WTC11 (cell line): Measurements from ENCODE around the gene MAZ. TPM values are rescaled to one million over a fixed set of nuclear protein-coding genes. Genes with fewer than 3 reads are reported as not detected.
A peak's percentile ranks its signal among the peaks of the same experiment; 100 is the strongest.

Experiments
- ATAC-seq: fragments of 200-7000 bp; cut with Tn5 transposase; 2 replicates; pipeline ENCODE4 v1.10.0; 2021; ENCODE audit warnings: mild to moderate bottlenecking, moderate library complexity
- CTCF ChIA-PET: fragments of 300-600 bp; sonication (Branson Sonifier 250); formaldehyde crosslinking; loops from one replicate; lab custom pipeline; 2021; ENCODE audit warnings: antibody characterized with exemption; lab: Charles Lee
- POLR2A ChIA-PET: fragments of 350-600 bp; sonication (Branson Sonifier 250); formaldehyde crosslinking; loops from one replicate; lab custom pipeline; 2021; ENCODE audit warnings: antibody characterized with exemption; lab: Charles Lee
- DNase-seq: peaks from one replicate; pipeline ENCODE4 v3.0.0; 2021; ENCODE audit warnings: low spot score
- H3K27ac Mint-ChIP-seq: 2 replicates; pipeline ENCODE4 v1.8.0; 2021; ENCODE audit warnings: mixed read lengths
- H3K27me3 Mint-ChIP-seq: 2 replicates; pipeline ENCODE4 v1.8.0; 2021; ENCODE audit warnings: low read depth, mild to moderate bottlenecking, moderate library complexity, mixed read lengths
- H3K36me3 Mint-ChIP-seq: 2 replicates; pipeline ENCODE4 v1.8.0; 2021; ENCODE audit warnings: mixed read lengths
- H3K4me1 Mint-ChIP-seq: 2 replicates; pipeline ENCODE4 v1.8.0; 2022; ENCODE audit warnings: mixed read lengths
- H3K4me3 Mint-ChIP-seq: 2 replicates; pipeline ENCODE4 v1.8.0; 2021; ENCODE audit warnings: mild to moderate bottlenecking, moderate library complexity, mixed read lengths
- H3K9me3 Mint-ChIP-seq: 2 replicates; pipeline ENCODE4 v1.8.0; 2021; ENCODE audit warnings: mixed read lengths
- ATF1 ChIP-seq: sonication (generic); formaldehyde crosslinking; IDR thresholded peaks from 2 replicates; pipeline ENCODE4 v1.8.1; 2023; ENCODE audit warnings: mild to moderate bottlenecking, moderate library complexity, missing genetic modification reagents
- CREM ChIP-seq: sonication (generic); formaldehyde crosslinking; IDR thresholded peaks from 2 replicates; pipeline ENCODE4 v1.8.1; 2022; ENCODE audit warnings: mild to moderate bottlenecking, missing genetic modification reagents, moderate library complexity
- GABPB1 ChIP-seq: sonication (generic); formaldehyde crosslinking; IDR thresholded peaks from 2 replicates; pipeline ENCODE4 v1.8.1; 2023; ENCODE audit warnings: mild to moderate bottlenecking, missing genetic modification reagents
- HMGA2 ChIP-seq: fragments of 250-450 bp; sonication (Bioruptor Pico); IDR thresholded peaks from 2 replicates; pipeline ENCODE4 v1.4.0; 2021; ENCODE audit warnings: mild to moderate bottlenecking, moderate library complexity
- IRF2 ChIP-seq: sonication (generic); formaldehyde crosslinking; IDR thresholded peaks from 2 replicates; pipeline ENCODE4 v1.8.0; 2022; ENCODE audit warnings: low read depth, missing genetic modification reagents, borderline replicate concordance
- NFATC4 ChIP-seq: fragments of 250-450 bp; sonication (Bioruptor Pico); IDR thresholded peaks from 2 replicates; pipeline ENCODE4 v1.9.0; 2021; ENCODE audit warnings: mild to moderate bottlenecking
- NFYB ChIP-seq: sonication (generic); formaldehyde crosslinking; conservative IDR thresholded peaks from 2 replicates; pipeline ENCODE4 v1.8.0; 2022; ENCODE audit warnings: low read depth, missing genetic modification reagents
- NR2C2 ChIP-seq: sonication (generic); formaldehyde crosslinking; IDR thresholded peaks from 2 replicates; pipeline ENCODE4 v1.8.0; 2022; ENCODE audit warnings: mild to moderate bottlenecking, missing genetic modification reagents
- PRRX2 ChIP-seq: fragments of 250-450 bp; sonication (Bioruptor Pico); IDR thresholded peaks from 2 replicates; pipeline ENCODE4 v1.8.0; 2021; ENCODE audit warnings: mild to moderate bottlenecking
- SMAD4 ChIP-seq: sonication (generic); formaldehyde crosslinking; IDR thresholded peaks from 2 replicates; pipeline ENCODE4 v1.8.0; 2022; ENCODE audit warnings: mild to moderate bottlenecking, missing genetic modification reagents
- SOX15 ChIP-seq: fragments of 250-450 bp; sonication (Bioruptor Pico); IDR thresholded peaks from 2 replicates; pipeline ENCODE4 v1.9.0; 2021; ENCODE audit warnings: mild to moderate bottlenecking
- TCF7 ChIP-seq: sonication (generic); formaldehyde crosslinking; IDR thresholded peaks from 2 replicates; pipeline ENCODE4 v1.8.0; 2022; ENCODE audit warnings: mild to moderate bottlenecking, low read depth, missing genetic modification reagents, moderate library complexity
- ZNF138 ChIP-seq: sonication (generic); formaldehyde crosslinking; conservative IDR thresholded peaks from 2 replicates; pipeline ENCODE4 v1.8.1; 2022; ENCODE audit warnings: mild to moderate bottlenecking, moderate library complexity, missing genetic modification reagents
- ZNF219 ChIP-seq: sonication (generic); formaldehyde crosslinking; IDR thresholded peaks from 2 replicates; pipeline ENCODE4 v1.8.0; 2023; ENCODE audit warnings: missing genetic modification reagents, mild to moderate bottlenecking, borderline replicate concordance
- ZNF416 ChIP-seq: fragments of 250-450 bp; sonication (Bioruptor Pico); IDR thresholded peaks from 2 replicates; pipeline ENCODE4 v1.9.0; 2021; ENCODE audit warnings: mild to moderate bottlenecking, inconsistent platforms
- total RNA-seq: library from RNA; stranded (reverse); gene quantifications from 3 replicates; pipeline ENCODE4 v1.2.3, GENCODE V29; 2021
- TF ChIP-seq, protein P1 (sequence below): fragments of 250-450 bp; sonication (Bioruptor Pico); IDR thresholded peaks from 2 replicates; pipeline ENCODE4 v1.9.0; 2021; ENCODE audit warnings: moderate library complexity, mild to moderate bottlenecking, inconsistent platforms, borderline replicate concordance
- TF ChIP-seq, protein P2 (sequence below): sonication (generic); formaldehyde crosslinking; conservative IDR thresholded peaks from 2 replicates; pipeline ENCODE4 v1.8.1; 2023; ENCODE audit warnings: mild to moderate bottlenecking, low read depth, missing genetic modification reagents, moderate library complexity
- TF ChIP-seq, protein P3 (sequence below): sonication (generic); formaldehyde crosslinking; IDR thresholded peaks from 2 replicates; pipeline ENCODE4 v1.8.1; 2023; ENCODE audit warnings: mild to moderate bottlenecking, missing genetic modification reagents
- TF ChIP-seq, protein P4 (sequence below): sonication (generic); formaldehyde crosslinking; IDR thresholded peaks from 2 replicates; pipeline ENCODE4 v1.8.0; 2022; ENCODE audit warnings: mild to moderate bottlenecking, missing genetic modification reagents
- TF ChIP-seq, protein P5 (sequence below): sonication (generic); formaldehyde crosslinking; IDR thresholded peaks from 2 replicates; pipeline ENCODE4 v1.8.1; 2022; ENCODE audit warnings: missing genetic modification reagents, borderline replicate concordance
- TF ChIP-seq, protein P6 (sequence below): fragments of 250-450 bp; sonication (Bioruptor Pico); IDR thresholded peaks from 2 replicates; pipeline ENCODE4 v1.9.0; 2021; ENCODE audit warnings: mild to moderate bottlenecking, borderline replicate concordance
- TF ChIP-seq, protein P7 (sequence below): fragments of 250-450 bp; sonication (Bioruptor Pico); conservative IDR thresholded peaks from 2 replicates; pipeline ENCODE4 v1.9.0; 2021; ENCODE audit warnings: mild to moderate bottlenecking

MAZ gene
- total RNA-seq, 1 experiment from 2014 or later, result 405 TPM

DNA sequence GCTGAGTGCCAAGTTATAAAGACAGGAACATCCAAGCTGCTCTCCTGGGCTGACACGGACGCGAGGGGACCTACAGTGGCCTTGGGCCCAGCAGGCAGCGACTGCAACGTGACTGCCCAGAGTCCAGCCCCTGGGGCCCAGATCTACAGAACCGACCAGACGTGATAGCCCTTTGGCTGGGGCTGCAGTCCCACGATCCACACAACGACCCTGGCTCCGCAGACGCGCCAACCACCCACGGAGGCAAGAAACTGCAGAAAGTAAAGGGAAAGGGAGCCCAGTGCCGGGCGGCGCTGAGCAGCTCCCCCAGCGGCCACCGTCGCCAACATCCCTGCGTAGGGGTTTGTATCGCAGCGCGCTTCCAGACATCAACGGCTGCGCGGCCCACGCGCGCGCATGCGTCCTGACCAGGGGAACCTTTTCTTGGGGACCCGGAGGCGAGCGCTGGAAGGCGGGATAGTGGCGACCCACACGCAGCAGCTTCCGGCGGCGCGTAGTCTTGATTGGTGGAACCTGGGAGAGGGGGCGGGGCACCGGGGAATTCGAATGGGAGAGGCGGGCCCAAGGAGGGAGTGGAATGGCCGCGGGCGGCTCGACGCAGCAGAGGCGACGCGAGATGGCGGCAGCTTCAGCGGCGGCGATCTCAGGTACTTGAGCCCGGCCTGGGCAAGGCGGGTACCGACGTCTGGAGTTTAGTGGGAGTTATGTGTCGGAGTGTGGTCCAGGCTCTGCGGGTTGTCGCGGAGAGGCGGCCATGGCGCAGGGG is 16.0 kb upstream of the MAZ start, which contains the start of gene KIF22:
TSS of gene KIF22 (plus strand) at position 569 of the 766 bp plus-strand sequence. CDS start at position 578, 9 bp downstream.
- DNase-seq, result peak; percentile 100
- H3K27ac Mint-ChIP-seq, result peak within 1 kb of the TSS; percentile 97
- CTCF ChIA-PET, result interaction anchor here (0.5 to 2.7 kb wide), 35 partner anchors 12 to 1698 kb away, joined by 3 to 28 read pairs (median 5); partner anchors contain the start of genes ASPHD1, CDIPT, MAZ and PAGR1
- H3K4me3 Mint-ChIP-seq, result peak within 1 kb of the TSS; percentile 98
- peaks cover 25% of the 10 kb centered on the region for H3K4me1 Mint-ChIP-seq
- POLR2A ChIA-PET, result interaction anchor here (0.6 to 1.6 kb wide), 11 partner anchors 12 to 241 kb away, joined by 3 to 6 read pairs (median 4); partner anchors contain the start of genes MAZ and SPN
- peaks cover 17% of the 10 kb centered on the region for H3K36me3 Mint-ChIP-seq
- no peaks in the 10 kb centered on the region for H3K9me3 Mint-ChIP-seq
- ATAC-seq, result peak; percentile 96
- H3K27me3 Mint-ChIP-seq, result peaks cover 19% of the 10 kb centered on the region
- TF ChIP-seq NR2C2 (CRISPR knock-in tag) (peak; percentile 37; the same call in 1 of the 2 replicates), ZNF138 (CRISPR knock-in tag) (no peak), ZNF219 (CRISPR knock-in tag) (peak; percentile 22; the same call in 1 of the 2 replicates), CREM (CRISPR knock-in tag) (peak; percentile 83; the same call in 1 of the 2 replicates), SOX15 (CRISPR knock-in tag) (no peak), PRRX2 (CRISPR knock-in tag) (no peak), NFYB (CRISPR knock-in tag) (peak; percentile 92), IRF2 (CRISPR knock-in tag) (no peak), TCF7 (CRISPR knock-in tag) (no peak), NFATC4 (CRISPR knock-in tag) (no peak), SMAD4 (no peak), ATF1 (no peak), GABPB1 (CRISPR knock-in tag) (peak; percentile 90), HMGA2 (CRISPR knock-in tag) (no peak), ZNF416 (no peak; the same call in 1 of the 2 replicates)
- TF ChIP-seq, protein P1, sequence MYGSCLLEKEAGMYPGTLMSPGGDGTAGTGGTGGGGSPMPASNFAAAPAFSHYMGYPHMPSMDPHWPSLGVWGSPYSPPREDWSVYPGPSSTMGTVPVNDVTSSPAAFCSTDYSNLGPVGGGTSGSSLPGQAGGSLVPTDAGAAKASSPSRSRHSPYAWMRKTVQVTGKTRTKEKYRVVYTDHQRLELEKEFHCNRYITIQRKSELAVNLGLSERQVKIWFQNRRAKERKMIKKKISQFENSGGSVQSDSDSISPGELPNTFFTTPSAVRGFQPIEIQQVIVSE (CRISPR knock-in tag), result no peak
- TF ChIP-seq, protein P2, sequence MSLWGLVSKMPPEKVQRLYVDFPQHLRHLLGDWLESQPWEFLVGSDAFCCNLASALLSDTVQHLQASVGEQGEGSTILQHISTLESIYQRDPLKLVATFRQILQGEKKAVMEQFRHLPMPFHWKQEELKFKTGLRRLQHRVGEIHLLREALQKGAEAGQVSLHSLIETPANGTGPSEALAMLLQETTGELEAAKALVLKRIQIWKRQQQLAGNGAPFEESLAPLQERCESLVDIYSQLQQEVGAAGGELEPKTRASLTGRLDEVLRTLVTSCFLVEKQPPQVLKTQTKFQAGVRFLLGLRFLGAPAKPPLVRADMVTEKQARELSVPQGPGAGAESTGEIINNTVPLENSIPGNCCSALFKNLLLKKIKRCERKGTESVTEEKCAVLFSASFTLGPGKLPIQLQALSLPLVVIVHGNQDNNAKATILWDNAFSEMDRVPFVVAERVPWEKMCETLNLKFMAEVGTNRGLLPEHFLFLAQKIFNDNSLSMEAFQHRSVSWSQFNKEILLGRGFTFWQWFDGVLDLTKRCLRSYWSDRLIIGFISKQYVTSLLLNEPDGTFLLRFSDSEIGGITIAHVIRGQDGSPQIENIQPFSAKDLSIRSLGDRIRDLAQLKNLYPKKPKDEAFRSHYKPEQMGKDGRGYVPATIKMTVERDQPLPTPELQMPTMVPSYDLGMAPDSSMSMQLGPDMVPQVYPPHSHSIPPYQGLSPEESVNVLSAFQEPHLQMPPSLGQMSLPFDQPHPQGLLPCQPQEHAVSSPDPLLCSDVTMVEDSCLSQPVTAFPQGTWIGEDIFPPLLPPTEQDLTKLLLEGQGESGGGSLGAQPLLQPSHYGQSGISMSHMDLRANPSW (CRISPR knock-in tag), result no peak
- TF ChIP-seq, protein P3, sequence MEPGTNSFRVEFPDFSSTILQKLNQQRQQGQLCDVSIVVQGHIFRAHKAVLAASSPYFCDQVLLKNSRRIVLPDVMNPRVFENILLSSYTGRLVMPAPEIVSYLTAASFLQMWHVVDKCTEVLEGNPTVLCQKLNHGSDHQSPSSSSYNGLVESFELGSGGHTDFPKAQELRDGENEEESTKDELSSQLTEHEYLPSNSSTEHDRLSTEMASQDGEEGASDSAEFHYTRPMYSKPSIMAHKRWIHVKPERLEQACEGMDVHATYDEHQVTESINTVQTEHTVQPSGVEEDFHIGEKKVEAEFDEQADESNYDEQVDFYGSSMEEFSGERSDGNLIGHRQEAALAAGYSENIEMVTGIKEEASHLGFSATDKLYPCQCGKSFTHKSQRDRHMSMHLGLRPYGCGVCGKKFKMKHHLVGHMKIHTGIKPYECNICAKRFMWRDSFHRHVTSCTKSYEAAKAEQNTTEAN (CRISPR knock-in tag), result 0 out of 2 replicates have a peak, but pooled peaks have one; percentile 19
- TF ChIP-seq, protein P4, sequence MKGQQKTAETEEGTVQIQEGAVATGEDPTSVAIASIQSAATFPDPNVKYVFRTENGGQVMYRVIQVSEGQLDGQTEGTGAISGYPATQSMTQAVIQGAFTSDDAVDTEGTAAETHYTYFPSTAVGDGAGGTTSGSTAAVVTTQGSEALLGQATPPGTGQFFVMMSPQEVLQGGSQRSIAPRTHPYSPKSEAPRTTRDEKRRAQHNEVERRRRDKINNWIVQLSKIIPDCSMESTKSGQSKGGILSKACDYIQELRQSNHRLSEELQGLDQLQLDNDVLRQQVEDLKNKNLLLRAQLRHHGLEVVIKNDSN, result peak; percentile 43
- TF ChIP-seq, protein P5, sequence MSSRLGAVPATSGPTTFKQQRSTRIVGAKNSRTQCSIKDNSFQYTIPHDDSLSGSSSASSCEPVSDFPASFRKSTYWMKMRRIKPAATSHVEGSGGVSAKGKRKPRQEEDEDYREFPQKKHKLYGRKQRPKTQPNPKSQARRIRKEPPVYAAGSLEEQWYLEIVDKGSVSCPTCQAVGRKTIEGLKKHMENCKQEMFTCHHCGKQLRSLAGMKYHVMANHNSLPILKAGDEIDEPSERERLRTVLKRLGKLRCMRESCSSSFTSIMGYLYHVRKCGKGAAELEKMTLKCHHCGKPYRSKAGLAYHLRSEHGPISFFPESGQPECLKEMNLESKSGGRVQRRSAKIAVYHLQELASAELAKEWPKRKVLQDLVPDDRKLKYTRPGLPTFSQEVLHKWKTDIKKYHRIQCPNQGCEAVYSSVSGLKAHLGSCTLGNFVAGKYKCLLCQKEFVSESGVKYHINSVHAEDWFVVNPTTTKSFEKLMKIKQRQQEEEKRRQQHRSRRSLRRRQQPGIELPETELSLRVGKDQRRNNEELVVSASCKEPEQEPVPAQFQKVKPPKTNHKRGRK, result no peak
- TF ChIP-seq, protein P6, sequence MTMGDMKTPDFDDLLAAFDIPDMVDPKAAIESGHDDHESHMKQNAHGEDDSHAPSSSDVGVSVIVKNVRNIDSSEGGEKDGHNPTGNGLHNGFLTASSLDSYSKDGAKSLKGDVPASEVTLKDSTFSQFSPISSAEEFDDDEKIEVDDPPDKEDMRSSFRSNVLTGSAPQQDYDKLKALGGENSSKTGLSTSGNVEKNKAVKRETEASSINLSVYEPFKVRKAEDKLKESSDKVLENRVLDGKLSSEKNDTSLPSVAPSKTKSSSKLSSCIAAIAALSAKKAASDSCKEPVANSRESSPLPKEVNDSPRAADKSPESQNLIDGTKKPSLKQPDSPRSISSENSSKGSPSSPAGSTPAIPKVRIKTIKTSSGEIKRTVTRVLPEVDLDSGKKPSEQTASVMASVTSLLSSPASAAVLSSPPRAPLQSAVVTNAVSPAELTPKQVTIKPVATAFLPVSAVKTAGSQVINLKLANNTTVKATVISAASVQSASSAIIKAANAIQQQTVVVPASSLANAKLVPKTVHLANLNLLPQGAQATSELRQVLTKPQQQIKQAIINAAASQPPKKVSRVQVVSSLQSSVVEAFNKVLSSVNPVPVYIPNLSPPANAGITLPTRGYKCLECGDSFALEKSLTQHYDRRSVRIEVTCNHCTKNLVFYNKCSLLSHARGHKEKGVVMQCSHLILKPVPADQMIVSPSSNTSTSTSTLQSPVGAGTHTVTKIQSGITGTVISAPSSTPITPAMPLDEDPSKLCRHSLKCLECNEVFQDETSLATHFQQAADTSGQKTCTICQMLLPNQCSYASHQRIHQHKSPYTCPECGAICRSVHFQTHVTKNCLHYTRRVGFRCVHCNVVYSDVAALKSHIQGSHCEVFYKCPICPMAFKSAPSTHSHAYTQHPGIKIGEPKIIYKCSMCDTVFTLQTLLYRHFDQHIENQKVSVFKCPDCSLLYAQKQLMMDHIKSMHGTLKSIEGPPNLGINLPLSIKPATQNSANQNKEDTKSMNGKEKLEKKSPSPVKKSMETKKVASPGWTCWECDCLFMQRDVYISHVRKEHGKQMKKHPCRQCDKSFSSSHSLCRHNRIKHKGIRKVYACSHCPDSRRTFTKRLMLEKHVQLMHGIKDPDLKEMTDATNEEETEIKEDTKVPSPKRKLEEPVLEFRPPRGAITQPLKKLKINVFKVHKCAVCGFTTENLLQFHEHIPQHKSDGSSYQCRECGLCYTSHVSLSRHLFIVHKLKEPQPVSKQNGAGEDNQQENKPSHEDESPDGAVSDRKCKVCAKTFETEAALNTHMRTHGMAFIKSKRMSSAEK (CRISPR knock-in tag), result no peak
- TF ChIP-seq, protein P7, sequence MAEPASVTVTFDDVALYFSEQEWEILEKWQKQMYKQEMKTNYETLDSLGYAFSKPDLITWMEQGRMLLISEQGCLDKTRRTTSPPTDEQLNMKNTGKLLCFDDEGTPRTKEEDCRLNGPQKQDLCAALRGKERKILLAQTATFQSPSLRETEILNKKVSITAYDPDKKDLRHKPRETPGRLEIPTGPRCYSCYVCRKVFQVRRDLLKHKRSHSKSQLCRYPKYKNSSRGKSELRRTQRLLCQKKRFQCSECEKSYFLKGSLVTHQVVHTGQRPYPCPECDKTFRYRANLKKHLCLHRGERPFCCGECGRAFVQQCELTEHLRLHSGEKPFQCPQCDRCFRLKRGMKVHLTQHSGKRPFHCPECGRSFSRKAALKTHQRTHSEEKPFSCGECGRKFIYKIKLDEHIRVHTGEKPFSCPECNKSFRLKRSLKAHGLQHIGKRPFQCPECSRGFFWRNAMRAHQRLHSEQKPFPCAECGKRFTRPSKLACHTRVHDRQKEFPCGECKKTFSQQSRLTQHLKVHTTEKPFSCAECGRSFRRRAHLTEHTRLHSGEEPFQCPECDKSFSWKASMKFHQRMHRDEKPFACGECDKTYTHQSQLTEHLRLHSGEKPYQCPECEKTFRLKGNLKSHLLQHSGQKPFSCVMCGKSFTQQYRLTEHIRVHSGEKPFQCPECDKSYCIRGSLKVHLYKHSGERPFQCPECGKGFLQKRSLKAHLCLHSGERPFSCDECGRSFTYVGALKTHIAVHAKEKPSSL (CRISPR knock-in tag), result no peak
